ENCODE results near the gene SRSF2.
"Not testable (repeated sequence)": the region's sequence is repeated elsewhere in the genome, so short reads cannot be mapped to it uniquely, and the experiment has no call there.

Gene SRSF2

GRCh38 chr17:76721463-76721862 is 15.7 kb downstream of the SRSF2 start:
- DNase-seq (ENCODE audit: low read depth in 3 of 3): no peak

DNA sequence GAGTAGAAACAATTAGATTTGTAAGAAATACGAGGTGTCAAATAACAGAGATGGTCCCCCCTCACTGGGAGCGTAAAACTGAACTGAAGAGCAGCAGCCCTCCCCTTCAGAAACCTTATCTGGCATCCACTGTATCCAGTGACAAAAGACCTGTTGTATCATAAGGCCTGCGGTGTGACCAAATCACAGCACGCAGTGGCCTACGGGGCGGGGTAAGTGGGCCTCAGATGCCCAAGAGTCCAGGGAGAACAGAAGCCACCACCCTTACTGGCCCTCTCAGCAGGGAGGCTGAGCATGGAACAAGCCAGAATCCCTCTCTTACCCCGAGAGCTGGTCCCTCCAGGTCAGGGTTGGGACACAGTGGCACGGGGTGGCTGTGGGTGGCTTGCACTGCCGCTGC is 16.2 kb downstream of the SRSF2 start:
- DNase-seq (ENCODE audit: low read depth in 3 of 3): no peak

DNA sequence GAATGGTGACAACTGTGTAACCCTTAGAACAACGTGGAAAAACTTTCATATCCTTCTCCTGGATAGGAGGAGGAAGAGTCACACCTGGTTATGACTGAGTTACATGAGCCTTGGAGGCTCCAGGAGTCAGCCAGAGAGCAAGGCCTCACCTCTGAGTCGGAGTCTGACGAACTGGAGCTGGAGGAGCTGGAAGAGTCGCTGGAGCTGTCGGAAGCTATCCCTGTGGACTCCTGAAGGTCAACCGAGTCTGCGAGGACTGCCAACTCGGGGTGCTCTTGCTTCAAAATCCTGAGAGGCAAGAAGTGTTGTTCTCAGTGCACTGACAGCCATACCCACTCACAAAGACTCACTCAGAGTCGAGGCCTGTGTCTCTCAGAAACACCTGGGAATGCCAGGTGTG is 16.9 kb downstream of the SRSF2 start:
- no peak for DNase-seq (ENCODE audit: low read depth in 3 of 3)

- DNase-seq (ENCODE audit: low read depth in 3 of 3): no peak
Measured at GRCh38 chr17:76718516-76718915, 18.6 kb downstream of the SRSF2 start.

DNA sequence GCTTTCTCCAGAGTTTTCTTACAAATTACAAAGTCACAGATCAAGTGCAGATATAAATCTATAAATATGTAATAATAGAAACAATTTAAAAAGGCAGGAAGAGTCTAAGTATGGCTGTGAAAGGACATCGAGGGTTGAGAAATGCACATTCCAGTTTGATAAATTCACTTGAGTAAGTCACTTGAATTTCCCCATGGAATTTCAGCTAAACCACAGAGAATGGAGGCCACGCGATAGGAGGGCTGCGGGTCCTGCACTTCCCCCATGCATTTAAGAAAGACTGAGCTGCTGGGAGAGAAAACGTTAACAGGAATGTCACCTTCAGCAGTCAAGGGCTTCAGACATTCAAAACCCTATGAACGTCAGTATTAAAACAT is 20.3 kb downstream of the SRSF2 start:
- no peak for DNase-seq (ENCODE audit: low read depth in 3 of 3)

DNA sequence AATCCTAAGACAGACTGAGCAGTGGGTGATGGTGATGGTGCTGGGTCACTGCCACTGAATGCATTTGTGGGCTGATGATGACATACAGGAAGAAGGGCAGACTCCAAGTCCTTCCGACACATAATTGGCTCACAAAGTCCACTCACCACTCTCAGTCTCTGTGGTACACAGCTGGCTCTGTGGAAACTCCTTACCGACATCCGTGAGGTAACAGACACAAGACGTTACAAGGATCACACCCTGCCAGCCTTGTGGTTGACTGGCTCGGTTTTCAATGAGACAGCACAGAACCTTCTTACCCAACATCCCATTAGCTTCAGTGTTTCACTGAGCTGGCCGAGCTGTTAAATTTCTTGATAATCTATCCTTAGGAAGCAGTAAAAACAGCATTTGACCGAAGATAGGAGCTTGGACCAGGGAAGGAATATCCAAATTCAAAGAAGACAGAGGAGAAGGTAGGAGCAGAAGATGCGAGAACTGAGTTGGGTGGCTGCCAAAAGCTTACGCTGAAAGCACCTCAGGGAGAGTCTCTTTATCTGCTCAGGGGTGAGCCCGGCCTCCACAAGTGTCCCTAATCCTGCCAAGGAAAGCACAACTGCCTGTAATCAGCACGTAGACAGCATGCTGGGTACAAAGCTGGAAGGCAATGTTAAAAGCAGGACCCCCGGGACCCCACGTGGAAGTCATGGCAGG is 20.8 kb downstream of the SRSF2 start:
- no peak for DNase-seq (ENCODE audit: low read depth in 3 of 3)

DNA sequence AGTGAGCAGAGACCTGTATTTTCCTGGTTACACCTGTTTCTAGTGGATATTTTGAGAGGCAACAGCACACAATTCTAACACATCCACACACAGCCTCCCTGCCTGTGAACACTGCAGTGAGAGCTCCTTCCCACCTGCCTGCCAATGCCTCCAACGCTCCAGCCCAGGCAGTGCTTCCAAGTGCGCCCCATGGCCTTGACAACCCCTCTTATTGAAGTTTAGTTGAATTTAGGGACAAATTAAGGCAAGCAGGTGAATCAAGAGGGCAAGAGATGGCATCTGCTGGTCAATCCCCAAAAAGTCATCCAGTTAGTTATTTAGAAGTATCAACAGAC is 21.7 kb downstream of the SRSF2 start:
- no peak for DNase-seq (ENCODE audit: low read depth in 3 of 3)

GRCh38 chr17:76714822-76715495 is 22.2 kb downstream of the SRSF2 start:
- DNase-seq (ENCODE audit: low read depth in 3 of 3): peak; percentile 44 to 73 (median 68)

DNA sequence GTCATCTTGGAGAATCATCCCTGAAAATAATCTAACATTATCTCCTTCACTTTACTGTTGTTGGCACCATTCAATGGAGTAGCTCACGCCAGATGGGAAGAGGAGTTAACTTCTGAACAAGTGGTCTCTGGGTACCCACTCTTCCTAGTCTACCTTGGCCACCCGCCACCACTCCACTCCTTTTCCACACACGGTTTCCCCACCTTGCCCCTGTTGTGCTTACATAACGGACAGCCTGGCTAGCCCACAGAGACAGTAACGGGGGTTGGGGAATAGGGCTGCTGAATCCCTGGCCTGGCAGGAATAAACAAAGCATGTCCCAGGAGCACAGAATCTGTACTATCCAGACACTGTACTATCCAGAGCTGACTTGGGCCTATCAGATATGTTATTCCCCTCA is 22.8 kb downstream of the SRSF2 start:
- no peak for DNase-seq (ENCODE audit: low read depth in 3 of 3)

DNA sequence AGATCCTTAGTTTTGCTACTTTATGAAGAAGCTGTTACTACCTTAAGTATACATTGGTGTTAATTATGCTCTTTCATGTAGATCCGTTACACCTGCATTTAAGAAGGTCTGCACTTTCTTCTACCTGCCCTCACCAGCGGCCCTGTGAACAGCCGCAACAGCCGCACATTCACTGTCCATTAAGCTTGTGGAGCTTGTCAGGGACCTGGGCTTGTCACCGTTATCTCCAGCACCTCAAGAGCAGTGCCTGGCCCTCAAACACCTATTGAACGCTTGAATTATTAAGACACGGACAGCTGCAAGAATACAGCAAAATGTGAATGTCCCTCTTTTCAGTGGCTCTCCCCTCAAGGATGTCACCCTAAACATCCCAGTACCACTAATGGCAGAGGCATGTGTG is 23.4 kb downstream of the SRSF2 start:
- no peak for DNase-seq (ENCODE audit: low read depth in 3 of 3)

DNA sequence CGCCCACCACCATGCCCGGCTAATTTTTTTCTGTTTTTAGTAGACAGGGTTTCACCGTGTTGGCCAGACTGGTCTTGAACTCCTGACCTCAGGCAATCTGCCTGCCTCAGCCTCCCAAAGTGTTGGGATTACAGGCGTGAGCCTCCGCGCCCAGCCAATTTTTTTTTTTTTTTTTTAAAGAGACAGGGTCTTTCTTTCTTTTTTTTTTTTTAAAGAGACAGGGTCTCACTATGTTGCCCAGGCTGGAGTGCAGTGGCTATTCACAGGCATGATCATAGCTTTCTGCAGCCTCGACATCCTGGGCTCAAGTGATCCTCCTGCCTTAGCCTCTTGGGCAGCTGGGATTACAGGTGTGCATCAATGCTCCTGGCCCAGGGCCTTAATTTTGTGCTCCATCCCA is 24.8 kb downstream of the SRSF2 start:
- DNase-seq (ENCODE audit: low read depth in 3 of 3): not testable (repeated sequence)

- peak in 1 of 3 donors; percentile 53 for DNase-seq (ENCODE audit: low read depth in 3 of 3)
Measured at GRCh38 chr17:76710863-76711611, 26.1 kb downstream of the SRSF2 start, which contains the start of gene MXRA7. Gene MXRA7 (minus strand): TSS chr17:76710965. CDS start chr17:76710946, 19 bp downstream.

DNA sequence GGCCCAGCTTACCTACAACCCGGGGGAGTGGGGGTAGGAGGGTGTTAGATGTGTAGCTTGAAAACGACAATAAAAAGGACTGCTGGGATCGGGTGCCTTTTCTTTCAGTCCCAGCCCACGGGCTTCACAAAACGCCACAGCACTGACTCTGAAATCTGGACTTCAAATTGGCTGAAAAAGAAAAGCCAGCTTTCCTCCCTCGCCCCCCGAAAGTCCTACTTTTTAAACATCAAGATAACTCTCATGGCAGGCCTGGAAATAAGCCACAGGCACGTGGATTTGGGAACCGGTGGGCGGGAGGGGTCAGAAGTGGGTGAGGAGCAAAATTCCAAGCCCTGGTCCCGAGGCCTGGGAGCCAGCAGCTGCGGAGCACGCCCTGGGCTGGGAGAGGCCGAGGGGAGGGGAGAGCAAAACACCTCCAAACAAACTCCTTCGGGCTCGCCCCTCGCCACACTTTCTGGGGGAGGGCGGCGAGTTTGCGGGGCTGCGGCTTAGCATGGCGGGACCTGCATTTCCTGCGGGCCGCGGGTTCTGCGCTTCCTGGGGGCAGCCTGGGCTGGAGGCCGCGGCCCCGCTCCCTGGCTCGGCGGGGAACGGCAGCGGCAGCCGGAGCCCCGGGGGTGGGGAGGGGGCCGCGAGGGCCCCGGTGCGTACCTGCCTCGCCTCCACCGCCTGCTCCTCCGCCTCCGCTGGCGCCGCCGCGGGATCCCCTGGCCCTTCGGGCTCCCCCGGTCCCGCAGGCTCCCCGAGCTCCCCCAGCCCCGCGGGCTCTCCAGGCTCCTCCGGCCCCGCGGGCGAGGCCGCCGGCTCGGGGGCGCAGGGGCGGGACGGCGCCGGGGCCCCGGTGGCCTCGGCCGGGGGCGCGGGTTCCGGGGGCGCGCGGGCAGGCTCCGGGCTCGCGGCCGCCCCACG is 26.9 kb downstream of the SRSF2 start:
- not testable (repeated sequence) for DNase-seq (ENCODE audit: low read depth in 3 of 3)

DNA sequence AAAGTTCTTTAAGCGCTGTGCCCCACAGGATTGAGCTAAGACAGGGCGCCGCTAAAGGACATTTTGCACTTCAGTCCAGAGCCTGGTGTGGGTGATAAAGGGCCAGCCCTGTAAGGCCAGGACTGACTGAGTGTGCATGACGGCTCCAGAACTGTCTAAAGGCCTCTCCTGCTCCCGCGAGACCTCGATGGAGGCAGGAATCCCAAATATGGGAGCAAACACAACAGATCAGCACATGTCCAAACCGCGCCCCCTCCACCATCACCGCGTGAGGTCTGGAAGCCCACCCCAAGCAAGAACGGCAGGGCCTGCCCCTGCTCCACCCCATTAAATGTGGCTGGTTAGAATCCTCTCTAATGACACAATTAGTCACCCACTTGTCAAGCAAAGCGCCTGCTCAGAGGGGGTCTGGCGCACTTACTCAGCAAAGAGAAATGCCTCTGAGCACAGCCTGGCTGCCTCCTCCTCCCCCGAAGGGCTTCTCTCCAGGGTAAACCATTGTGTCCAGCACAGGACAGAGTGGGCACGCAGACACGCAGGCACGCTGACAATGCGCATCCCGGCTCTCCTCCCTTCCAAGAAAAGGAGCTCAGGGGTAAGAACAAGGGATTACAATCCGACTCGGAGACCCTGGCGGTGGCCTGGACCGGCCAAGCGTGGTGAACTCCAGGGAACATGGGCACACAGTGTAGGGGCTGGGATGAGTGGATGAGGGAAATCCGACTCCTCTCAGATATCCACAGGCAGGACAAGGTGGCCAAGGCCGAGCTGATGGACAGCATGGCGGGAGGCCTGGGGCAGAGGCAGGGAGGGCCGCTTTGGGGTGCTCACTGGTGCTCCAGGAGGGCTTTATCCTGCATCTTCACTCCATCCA is 27.8 kb downstream of the SRSF2 start:
- DNase-seq (ENCODE audit: low read depth in 3 of 3): no peak

DNA sequence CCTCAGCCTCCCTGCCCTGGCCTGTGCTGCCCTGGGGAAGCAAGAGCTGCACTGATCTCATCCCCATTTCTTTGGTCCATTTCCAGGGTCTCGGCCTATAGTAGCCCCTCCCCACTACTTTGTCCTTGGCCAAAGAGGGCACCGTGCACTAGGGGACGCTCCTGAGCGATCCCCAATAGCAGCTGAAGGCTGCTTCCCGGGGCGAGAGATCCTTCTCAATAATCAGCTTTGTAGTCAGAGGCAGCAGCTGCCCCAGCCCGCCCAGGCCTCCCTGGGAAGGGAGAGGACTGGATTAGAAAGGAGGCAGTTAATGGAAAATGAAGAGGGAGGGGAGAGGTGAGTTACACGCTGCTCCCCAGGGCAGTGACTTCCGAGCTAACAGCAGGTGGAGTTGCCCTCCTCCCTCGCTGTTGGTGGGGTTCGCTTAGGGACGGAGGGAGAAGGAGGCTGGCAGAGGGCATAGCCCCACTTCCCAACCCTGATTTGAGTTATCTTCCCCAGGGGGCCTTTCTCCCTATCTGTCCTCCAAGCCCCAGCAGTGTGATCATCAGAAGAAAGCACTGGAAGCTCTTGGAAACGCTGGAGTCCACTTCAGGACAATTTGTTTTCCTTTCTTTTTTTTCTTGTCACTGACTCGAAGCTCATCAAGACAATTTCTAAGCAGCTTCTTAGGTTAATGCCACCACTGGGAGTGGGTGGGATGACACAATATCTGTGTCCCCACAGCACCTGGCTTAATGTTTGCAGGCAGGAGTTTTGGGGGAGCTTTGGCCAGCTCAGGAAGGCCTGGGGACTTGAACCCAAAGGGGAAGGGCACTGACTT is 28.9 kb downstream of the SRSF2 start:
- DNase-seq (ENCODE audit: low read depth in 3 of 3): no peak

GRCh38 chr17:76706817-76707216 is 30.3 kb downstream of the SRSF2 start:
- no peak for DNase-seq (ENCODE audit: low read depth in 3 of 3)

GRCh38 chr17:76704805-76705204 is 32.3 kb downstream of the SRSF2 start:
- DNase-seq (ENCODE audit: low read depth in 3 of 3): no peak

DNA sequence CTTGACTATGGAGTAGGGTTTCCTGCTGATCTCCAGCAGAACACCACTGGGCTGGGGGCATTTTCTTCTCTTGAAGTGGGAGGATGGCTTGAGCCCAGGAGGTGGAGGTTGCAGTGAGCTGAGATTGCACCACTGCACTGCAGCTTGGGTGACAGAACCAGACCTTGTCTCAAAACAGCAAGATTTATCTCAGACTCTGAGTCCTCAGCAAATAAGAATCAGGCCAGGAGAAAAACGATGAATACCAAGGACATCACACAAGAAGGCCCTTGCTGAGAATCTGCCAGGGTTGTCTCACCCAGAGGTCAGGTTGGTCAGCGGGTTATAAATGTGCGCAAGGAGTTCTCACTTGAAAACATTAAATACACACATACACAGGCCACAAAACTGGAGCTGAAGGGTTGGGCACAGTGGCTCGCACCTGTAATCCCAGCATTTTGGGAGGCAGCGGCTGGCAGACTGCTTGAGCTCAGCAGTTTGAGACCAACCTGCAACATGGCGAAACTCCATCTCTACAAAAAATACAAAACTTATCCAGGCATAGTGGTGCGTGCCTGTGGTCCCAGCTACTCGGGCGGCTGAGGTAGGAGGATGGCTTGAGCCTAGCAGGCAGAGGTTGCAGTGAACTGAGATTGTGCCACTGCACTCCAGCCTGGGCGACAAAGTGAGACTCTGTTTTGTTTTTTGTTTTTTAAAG is 34.0 kb downstream of the SRSF2 start:
- DNase-seq (ENCODE audit: low read depth in 3 of 3): no peak

DNA sequence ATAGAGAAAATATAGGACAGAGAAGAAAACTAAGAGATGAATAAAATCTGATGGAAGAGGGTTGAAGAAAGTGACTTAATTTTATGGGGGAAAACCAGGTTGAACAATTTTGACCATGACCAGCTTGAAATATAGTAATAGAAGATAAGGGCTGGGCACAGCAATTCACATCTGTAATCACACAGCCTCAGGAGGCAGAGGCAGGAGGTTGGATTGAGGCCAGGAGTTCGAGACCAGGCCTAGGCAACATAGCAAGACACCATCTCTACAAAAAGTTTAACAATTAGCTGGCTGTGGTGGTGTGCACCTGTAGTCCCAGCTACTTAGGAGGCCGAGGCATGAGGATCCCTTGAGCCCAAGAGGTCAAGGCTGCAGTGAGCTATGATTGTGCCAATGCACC is 35.1 kb downstream of the SRSF2 start:
- no peak for DNase-seq (ENCODE audit: low read depth in 3 of 3)

Data from stimulated activated CD4-positive, alpha-beta T cell treated with anti-CD3 and anti-CD28 coated beads, TNF-alpha, amount 100 ng/mL, for 48 hours (primary cell).